ENCODE measurements around the gene NTN1.

Gene NTN1

GRCh38 chr17:9244066-9245052 lies 223.0 kb downstream of the NTN1 start:
- TF ChIP-seq GATA3 (IDR thresholded peaks at IDR 0.05; ENCODE audit: low read depth, low read length), result no peak
- TF ChIP-seq GATA2 (IDR thresholded peaks at IDR 0.05; ENCODE audit: low read depth, low read length), result no peak

GRCh38 chr17:9247401-9247938 lies 226.2 kb downstream of the NTN1 start:
- no peak for TF ChIP-seq GATA2 (IDR thresholded peaks at IDR 0.05; ENCODE audit: low read depth, low read length)
- TF ChIP-seq GATA3 (IDR thresholded peaks at IDR 0.05; ENCODE audit: low read depth, low read length), result no peak

- TF ChIP-seq GATA2 (IDR thresholded peaks at IDR 0.05; ENCODE audit: low read depth, low read length), result no peak
- TF ChIP-seq GATA3 (IDR thresholded peaks at IDR 0.05; ENCODE audit: low read depth, low read length), result no peak
Measured at GRCh38 chr17:9249245-9249953, 228.1 kb downstream of the NTN1 start.

GRCh38 chr17:9251273-9251672 lies 230.0 kb downstream of the NTN1 start:
- TF ChIP-seq GATA3 (IDR thresholded peaks at IDR 0.05; ENCODE audit: low read depth, low read length) (no peak), GATA2 (IDR thresholded peaks at IDR 0.05; ENCODE audit: low read depth, low read length) (no peak)

- TF ChIP-seq GATA3 (IDR thresholded peaks at IDR 0.05; ENCODE audit: low read depth, low read length), result no peak
- TF ChIP-seq GATA2 (IDR thresholded peaks at IDR 0.05; ENCODE audit: low read depth, low read length), result no peak
Measured at GRCh38 chr17:9253308-9253707, 232.0 kb downstream of the NTN1 start.

- TF ChIP-seq GATA3 (IDR thresholded peaks at IDR 0.05; ENCODE audit: low read depth, low read length) (no peak), GATA2 (IDR thresholded peaks at IDR 0.05; ENCODE audit: low read depth, low read length) (no peak)
Measured at GRCh38 chr17:9254841-9255240, 233.5 kb downstream of the NTN1 start.

GRCh38 chr17:9255833-9256232 lies 234.5 kb downstream of the NTN1 start:
- TF ChIP-seq GATA2 (IDR thresholded peaks at IDR 0.05; ENCODE audit: low read depth, low read length) (no peak), GATA3 (IDR thresholded peaks at IDR 0.05; ENCODE audit: low read depth, low read length) (no peak)

GRCh38 chr17:9256361-9256750 lies 235.0 kb downstream of the NTN1 start:
- TF ChIP-seq GATA2 (IDR thresholded peaks at IDR 0.05; ENCODE audit: low read depth, low read length) (no peak), GATA3 (IDR thresholded peaks at IDR 0.05; ENCODE audit: low read depth, low read length) (no peak)

- TF ChIP-seq GATA3 (IDR thresholded peaks at IDR 0.05; ENCODE audit: low read depth, low read length), result no peak
- no peak for TF ChIP-seq GATA2 (IDR thresholded peaks at IDR 0.05; ENCODE audit: low read depth, low read length)
Measured at GRCh38 chr17:9256751-9257629, 235.7 kb downstream of the NTN1 start.

GRCh38 chr17:9258115-9259015 lies 237.1 kb downstream of the NTN1 start:
- no peak for TF ChIP-seq GATA3 (IDR thresholded peaks at IDR 0.05; ENCODE audit: low read depth, low read length)
- TF ChIP-seq GATA2 (IDR thresholded peaks at IDR 0.05; ENCODE audit: low read depth, low read length), result no peak

GRCh38 chr17:9259419-9259818 lies 238.1 kb downstream of the NTN1 start:
- TF ChIP-seq GATA2 (IDR thresholded peaks at IDR 0.05; ENCODE audit: low read depth, low read length) (no peak), GATA3 (IDR thresholded peaks at IDR 0.05; ENCODE audit: low read depth, low read length) (no peak)

- no peak for TF ChIP-seq GATA2 (IDR thresholded peaks at IDR 0.05; ENCODE audit: low read depth, low read length)
- no peak for TF ChIP-seq GATA3 (IDR thresholded peaks at IDR 0.05; ENCODE audit: low read depth, low read length)
Measured at GRCh38 chr17:9261081-9262012, 240.0 kb downstream of the NTN1 start.
